SU-DHL-6 (cell line): Measurements from ENCODE around the gene KCNH1.

Source experiments
- H2AFZ ChIP-seq: fragments of 200-600 bp; sonication (generic); 2 replicates; pipeline ENCODE4 v1.6.1; 2014; ENCODE audit warnings: low read depth, mild to moderate bottlenecking, moderate library complexity, mixed read lengths, antibody characterized with exemption, low read length; ENCODE audit not compliant: severe bottlenecking
- H3F3A ChIP-seq: fragments of 200-600 bp; shearing (Covaris generic); 2 replicates; pipeline ENCODE4 v1.6.0; 2016; ENCODE audit warnings: antibody characterized with exemption, mild to moderate bottlenecking; ENCODE audit not compliant: insufficient read depth
- H3K27ac ChIP-seq: fragments of 200-600 bp; sonication (generic); 2 replicates; pipeline ENCODE4 v1.5.1; 2016; ENCODE audit warnings: low read depth, mild to moderate bottlenecking, low read length, moderate library complexity, mixed read lengths
- H3K27me3 ChIP-seq: fragments of 200-600 bp; sonication (generic), shearing (Covaris generic); 2 replicates; pipeline ENCODE4 v1.6.0; 2014; ENCODE audit warnings: mild to moderate bottlenecking, low read length
- H3K36me3 ChIP-seq: fragments of 200-600 bp; sonication (generic); 2 replicates; pipeline ENCODE4 v1.6.1; 2014; ENCODE audit warnings: mild to moderate bottlenecking, low read length, mixed read lengths
- H3K4me2 ChIP-seq: fragments of 300-600, 200-600 bp; shearing (Covaris generic), sonication (generic); 2 replicates; pipeline ENCODE4 v1.6.0; 2014; ENCODE audit warnings: low read length, low read depth, mild to moderate bottlenecking; ENCODE audit not compliant: poor library complexity, severe bottlenecking
- H3K4me3 ChIP-seq: fragments of 200-600 bp; sonication (generic); 2 replicates; pipeline ENCODE4 v1.5.1; 2014; ENCODE audit warnings: antibody characterized with exemption, low read length, mild to moderate bottlenecking, mixed read lengths; ENCODE audit not compliant: insufficient read depth, poor library complexity, severe bottlenecking
- H3K79me2 ChIP-seq: fragments of 200-600 bp; sonication (generic); 2 replicates; pipeline ENCODE4 v1.6.1; 2014; ENCODE audit warnings: mild to moderate bottlenecking, low read length, moderate library complexity; ENCODE audit not compliant: insufficient read depth
- H3K9ac ChIP-seq: fragments of 200-600 bp; sonication (generic); 2 replicates; pipeline ENCODE4 v1.7.0; 2014; ENCODE audit warnings: mild to moderate bottlenecking, low read length
- H3K9me2 ChIP-seq: fragments of 200-600 bp; sonication (generic); replicated peaks from 2 replicates; pipeline ENCODE4 v1.6.1; 2014; ENCODE audit warnings: low read length; ENCODE audit not compliant: insufficient read depth
- H3K9me3 ChIP-seq: fragments of 200-600 bp; sonication (generic); 2 replicates; pipeline ENCODE4 v1.6.1; 2014; ENCODE audit warnings: low read length, mixed read lengths; ENCODE audit not compliant: insufficient read depth
- H4K20me1 ChIP-seq: fragments of 200-600 bp; sonication (generic); 2 replicates; pipeline ENCODE4 v1.6.1; 2014; ENCODE audit warnings: low read depth, mild to moderate bottlenecking, antibody characterized with exemption, low read length, moderate library complexity, mixed read lengths
- CTCF ChIP-seq: fragments of 200-600 bp; sonication (generic); IDR thresholded peaks from one replicate; pipeline ENCODE4 v1.5.1; 2017; ENCODE audit warnings: antibody characterized with exemption, mild to moderate bottlenecking, low read length, moderate library complexity; ENCODE audit not compliant: insufficient read depth, poor library complexity, severe bottlenecking
- EZH2phosphoT487 ChIP-seq: fragments of 200-600 bp; sonication (generic), shearing (Covaris generic); conservative IDR thresholded peaks from 2 replicates; pipeline ENCODE4 v1.6.1; 2018; ENCODE audit warnings: mild to moderate bottlenecking, antibody characterized with exemption, low read length, moderate library complexity, mixed read lengths

KCNH1 gene

GRCh38 chr1:210758761-210759160 is 375.2 kb downstream of the KCNH1 start:
- no peaks in the 10 kb centered on the region; the same call in 1 of the 2 replicates for H3K9me3 ChIP-seq
- no peak overlapping the region for H3K27ac ChIP-seq
- no peak overlapping the region for H3K4me3 ChIP-seq
- H2AFZ ChIP-seq = no peak overlapping the region
- no peak overlapping the region for H3K4me2 ChIP-seq
- no peaks in the 10 kb centered on the region for H3K79me2 ChIP-seq
- TF ChIP-seq CTCF (no peak), EZH2phosphoT487 (no peak)
- no peaks in the 10 kb centered on the region for H3F3A ChIP-seq
- H3K36me3 ChIP-seq = no peaks in the 10 kb centered on the region
- no peaks in the 10 kb centered on the region for H3K27me3 ChIP-seq
- no peaks in the 10 kb centered on the region for H3K9me2 ChIP-seq
- H3K9ac ChIP-seq = no peak overlapping the region
- H4K20me1 ChIP-seq = no peaks in the 10 kb centered on the region

DNA sequence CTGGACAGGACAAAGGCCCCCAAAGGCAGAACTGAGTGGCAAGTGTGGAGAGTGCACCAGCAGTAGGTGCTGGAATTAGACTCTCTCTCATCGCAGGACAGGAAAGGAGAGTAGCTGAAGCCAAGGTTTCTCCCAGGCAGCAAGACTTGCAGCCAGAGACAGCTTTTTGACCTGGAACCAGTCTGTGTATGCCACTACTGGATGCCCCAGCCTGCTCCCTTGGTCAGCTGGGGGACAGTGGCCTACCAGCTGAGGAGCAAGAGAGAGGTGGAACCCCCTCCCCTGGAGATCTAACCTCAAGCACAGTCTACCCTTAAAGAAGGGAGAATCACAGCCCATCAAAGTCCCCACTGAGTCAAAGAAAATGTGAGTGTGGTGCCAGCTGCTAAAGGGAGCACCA is 375.7 kb downstream of the KCNH1 start:
- Histone ChIP-seq H3K79me2 (no peaks in the 10 kb centered on the region), H3K4me2 (no peak overlapping the region)

GRCh38 chr1:210757677-210758076 is 376.3 kb downstream of the KCNH1 start:
- no peaks in the 10 kb centered on the region for H4K20me1 ChIP-seq
- H3K27me3 ChIP-seq = no peaks in the 10 kb centered on the region
- H3K79me2 ChIP-seq = no peaks in the 10 kb centered on the region
- no peaks in the 10 kb centered on the region for H3K36me3 ChIP-seq
- no peak overlapping the region for H3K9ac ChIP-seq
- H3K27ac ChIP-seq = no peak overlapping the region
- H3K9me2 ChIP-seq = no peaks in the 10 kb centered on the region
- TF ChIP-seq EZH2phosphoT487 = no peak
- no peak overlapping the region for H3K4me3 ChIP-seq
- H3K4me2 ChIP-seq = no peak overlapping the region
- no peaks in the 10 kb centered on the region for H3F3A ChIP-seq
- no peak overlapping the region for H2AFZ ChIP-seq
- H3K9me3 ChIP-seq = no peaks in the 10 kb centered on the region; the same call in 1 of the 2 replicates

More for the DNA sequence above, 375.7 kb downstream of the KCNH1 start:
- Histone ChIP-seq H4K20me1 (no peaks in the 10 kb centered on the region), H3K36me3 (no peaks in the 10 kb centered on the region), H2AFZ (no peak overlapping the region), H3K27ac (no peak overlapping the region), H3K9me2 (no peaks in the 10 kb centered on the region), H3K9me3 (no peaks in the 10 kb centered on the region; the same call in 1 of the 2 replicates), H3K9ac (no peak overlapping the region), H3F3A (no peaks in the 10 kb centered on the region), H3K4me3 (no peak overlapping the region), H3K27me3 (no peaks in the 10 kb centered on the region)
- no peak for TF ChIP-seq EZH2phosphoT487
- TF ChIP-seq CTCF = no peak

DNA sequence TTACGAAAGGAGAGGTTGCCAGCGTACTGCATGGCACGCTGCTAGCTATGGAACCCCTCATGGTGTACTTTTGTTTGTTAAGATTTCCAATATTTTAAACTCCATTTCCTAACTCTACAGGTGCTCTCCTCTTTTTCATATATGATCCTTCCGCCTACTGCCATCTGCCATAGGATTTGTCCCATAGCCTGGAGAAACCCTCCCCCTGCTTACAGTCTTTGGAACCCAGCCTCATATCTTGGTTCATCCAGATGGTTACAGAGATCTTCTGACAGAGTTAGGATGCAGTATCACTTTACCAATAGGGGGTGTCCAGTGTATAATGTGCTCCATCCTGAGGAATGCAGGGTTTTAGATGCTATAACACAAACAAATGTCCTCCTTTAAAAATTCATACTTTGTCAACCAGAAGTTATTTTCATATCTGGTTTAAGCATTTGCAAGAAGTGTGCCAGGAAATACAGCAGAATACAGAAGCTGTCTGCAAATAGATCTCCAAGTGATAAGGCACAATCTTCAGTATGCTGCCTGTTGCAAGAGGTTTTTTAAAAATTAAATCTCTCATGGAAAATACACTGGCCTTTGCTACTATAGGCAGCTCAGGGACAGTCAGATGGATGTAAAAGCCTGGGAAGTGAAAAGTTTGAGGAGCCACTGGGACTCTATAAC is 377.8 kb downstream of the KCNH1 start:
- H3F3A ChIP-seq = no peaks in the 10 kb centered on the region
- H3K4me2 ChIP-seq = no peak overlapping the region
- no peak overlapping the region for H3K27ac ChIP-seq
- H3K27me3 ChIP-seq = no peaks in the 10 kb centered on the region
- H3K9me3 ChIP-seq = no peaks in the 10 kb centered on the region; the same call in 1 of the 2 replicates
- TF ChIP-seq EZH2phosphoT487 (no peak), CTCF (no peak)
- H3K36me3 ChIP-seq = no peaks in the 10 kb centered on the region
- H4K20me1 ChIP-seq = no peaks in the 10 kb centered on the region
- no peak overlapping the region for H3K4me3 ChIP-seq
- H3K9me2 ChIP-seq = no peaks in the 10 kb centered on the region
- no peaks in the 10 kb centered on the region for H3K79me2 ChIP-seq
- no peak overlapping the region for H3K9ac ChIP-seq
- no peak overlapping the region for H2AFZ ChIP-seq
